SK-N-MC (cell line): ENCODE measurements around the gene CHI3L1.

Experiments used
- EZH2 ChIP-seq: fragments of 200-600 bp; sonication (generic); IDR thresholded peaks from one replicate; pipeline ENCODE4 v1.6.1; 2017; ENCODE audit warnings: antibody characterized with exemption
- POLR2AphosphoS5 ChIP-seq: IDR thresholded peaks from 2 replicates; pipeline ENCODE4 v1.6.1; 2012; ENCODE audit warnings: mild to moderate bottlenecking, low read depth, low read length, borderline replicate concordance

DNA sequence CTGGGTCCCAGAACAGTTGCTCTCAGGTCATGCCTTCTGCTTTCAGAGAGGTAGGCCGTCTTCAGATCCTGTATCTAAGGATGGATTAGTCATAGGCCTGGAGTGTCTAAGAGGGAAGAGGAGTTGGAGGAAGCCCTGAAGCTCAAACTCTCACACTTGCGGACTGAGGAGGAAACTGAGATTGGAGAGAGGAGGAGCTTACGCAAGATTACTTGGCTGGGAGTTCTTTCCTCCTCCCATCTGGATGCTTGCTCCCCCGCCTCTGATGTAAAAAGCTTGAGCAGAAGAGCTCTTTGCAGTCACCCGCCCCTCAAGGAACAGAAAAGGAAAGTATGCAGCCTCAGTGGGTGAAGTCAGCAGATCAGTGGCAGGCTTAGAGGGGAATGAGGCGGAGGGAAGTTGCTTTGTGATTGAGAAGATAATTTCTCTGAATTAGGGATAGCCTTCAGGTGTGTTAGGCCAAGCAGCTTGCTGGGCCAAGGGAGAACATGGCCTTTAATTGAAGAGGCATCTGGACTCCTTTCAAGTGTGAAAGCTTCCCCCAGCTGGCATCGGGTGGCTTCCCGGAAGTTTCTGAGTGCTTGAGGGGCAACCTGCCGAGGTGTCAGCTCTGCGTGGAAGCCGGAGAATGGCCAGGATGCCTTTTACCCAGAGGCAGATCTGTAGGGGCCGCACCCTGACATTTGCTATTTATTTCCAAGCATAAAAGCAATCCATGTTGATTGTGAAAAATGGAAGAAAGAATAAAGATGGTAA lies 52.4 kb downstream of the CHI3L1 start:
- TF ChIP-seq EZH2 = no peak
- no peak for TF ChIP-seq POLR2AphosphoS5
